NOMO-1 treated with dmso at 0.1 percent for 144 hours (cell line): ENCODE measurements around the gene DUSP5.
A peak's percentile ranks its signal among the peaks of the same experiment; 100 is the strongest.

Source experiments
- DNase-seq: peaks from one replicate; lab custom pipeline; 2025; ENCODE audit not compliant: unreplicated experiment; lab: John Stamatoyannopoulos, UW

Gene DUSP5

GRCh38 chr10:110499796-110500514 lies 2.2 kb downstream of the DUSP5 start:
- no peak for DNase-seq

GRCh38 chr10:110500515-110500905 lies 2.8 kb downstream of the DUSP5 start:
- no peak for DNase-seq

DNA sequence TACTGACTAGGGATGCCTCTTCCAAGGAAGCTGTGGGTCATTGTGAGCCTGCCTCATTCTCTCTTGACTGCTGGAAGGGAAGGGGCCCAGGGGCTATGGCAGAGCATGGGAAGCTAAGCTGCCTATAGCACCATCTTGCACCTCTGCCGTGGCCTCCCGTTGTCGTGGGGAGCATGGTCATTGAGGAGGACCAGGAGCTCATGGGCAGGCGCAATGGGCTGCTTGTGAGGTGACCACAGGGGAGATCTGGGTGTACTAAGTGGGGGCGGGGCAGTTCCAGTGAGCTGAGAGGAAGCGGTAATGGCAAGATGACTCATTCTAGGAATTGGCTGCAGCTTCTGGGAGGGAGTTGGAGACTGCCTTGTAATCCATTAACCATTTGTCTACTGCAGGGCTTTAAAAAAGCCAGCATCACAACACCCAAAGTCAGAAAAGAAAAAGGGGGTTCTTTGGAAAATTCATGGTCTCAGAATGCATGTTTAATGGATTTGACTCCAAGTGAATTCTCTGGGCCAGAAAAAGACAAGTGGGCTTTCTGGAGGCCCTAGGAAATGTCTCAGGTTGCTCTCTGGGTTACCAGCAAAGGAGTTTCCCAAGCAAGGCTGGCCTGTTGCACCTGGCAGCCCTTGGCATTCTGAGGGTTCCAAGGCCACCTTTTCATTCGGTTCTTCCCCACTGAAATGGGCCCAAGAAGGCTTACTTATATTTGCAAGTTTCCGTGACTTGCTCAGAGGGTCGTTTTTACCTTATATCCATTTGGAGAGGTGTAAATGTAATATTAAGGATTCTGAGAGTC lies 3.6 kb downstream of the DUSP5 start:
- DNase-seq = peak; percentile 30

- DNase-seq = no peak
These were observed 4.6 kb downstream of the DUSP5 start for GRCh38 chr10:110502072-110502845.

DNA sequence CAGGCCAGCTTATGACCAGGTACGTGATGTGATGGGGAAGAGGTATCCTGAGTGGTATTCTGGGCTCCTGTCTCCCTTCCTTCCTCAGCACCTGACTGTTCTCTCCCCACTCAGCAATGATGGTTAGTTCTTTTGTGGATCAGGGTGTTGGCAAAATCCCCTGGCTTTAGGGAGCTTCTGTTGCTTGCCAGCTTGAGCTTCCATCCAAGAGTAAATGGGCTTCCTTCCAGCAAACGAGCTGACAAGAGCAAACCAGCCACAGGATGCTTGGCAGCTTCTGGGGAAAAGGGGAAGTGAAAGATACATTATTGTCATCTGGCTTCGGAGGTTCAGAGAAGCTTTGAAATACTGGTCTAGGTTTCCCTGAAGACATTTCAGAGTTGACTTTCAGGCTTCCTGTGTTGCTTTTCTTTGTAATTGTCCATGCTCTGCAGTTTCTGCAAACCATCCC lies 5.2 kb downstream of the DUSP5 start:
- DNase-seq = peak; percentile 82

DNA sequence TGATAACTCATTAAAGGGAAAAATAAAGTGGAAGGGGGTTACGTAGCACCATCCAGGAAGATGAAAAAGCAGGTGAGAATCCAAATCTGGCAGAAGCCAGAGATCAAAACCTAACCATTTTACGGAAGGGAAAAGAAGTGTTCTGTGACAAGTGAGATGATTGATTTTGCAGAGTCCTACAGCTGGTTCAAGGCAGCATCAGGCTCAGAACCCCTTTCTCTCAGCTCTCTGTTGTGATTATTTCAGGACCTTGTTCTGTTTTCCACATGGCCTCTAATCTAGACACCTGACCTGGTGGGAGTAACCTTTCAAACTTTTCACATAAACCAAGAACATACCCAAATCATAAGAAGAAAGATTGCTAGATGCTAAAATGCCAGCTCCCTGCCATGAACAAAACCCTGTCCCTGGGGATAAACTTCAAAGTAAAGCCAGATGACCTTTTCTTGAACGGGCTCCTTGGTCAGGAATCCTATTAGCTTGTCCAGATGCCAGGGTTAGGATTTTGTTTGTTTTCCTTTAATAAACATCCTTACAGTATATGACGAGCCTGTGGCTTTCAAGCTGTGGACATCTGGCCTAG lies 5.9 kb downstream of the DUSP5 start:
- no peak for DNase-seq

- peak; percentile 53 for DNase-seq
These were observed 6.5 kb downstream of the DUSP5 start for GRCh38 chr10:110504111-110504735.

GRCh38 chr10:110505130-110505770 lies 7.5 kb downstream of the DUSP5 start:
- DNase-seq = no peak

GRCh38 chr10:110506448-110506847 lies 8.7 kb downstream of the DUSP5 start:
- DNase-seq = no peak

DNA sequence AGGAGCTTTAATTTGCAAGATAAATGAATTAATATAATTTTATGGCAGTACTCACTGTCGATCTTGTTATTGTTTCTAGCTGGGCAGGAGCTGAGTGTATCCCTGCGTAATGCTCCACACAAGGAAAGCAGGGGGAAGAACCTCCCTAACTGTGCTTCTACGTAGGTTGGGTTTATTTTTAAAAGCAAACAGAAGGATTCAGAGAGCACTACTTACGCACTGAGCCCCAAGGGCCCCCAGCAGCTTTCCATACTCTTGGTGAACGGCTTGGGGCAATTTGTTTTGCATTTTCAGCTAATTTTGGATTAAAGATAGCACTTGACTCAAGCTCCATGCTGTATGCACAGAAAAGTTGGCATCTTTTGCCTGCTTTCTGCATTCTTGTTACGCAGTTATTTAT lies 9.6 kb downstream of the DUSP5 start:
- no peak for DNase-seq

- no peak for DNase-seq
These were observed 10.6 kb downstream of the DUSP5 start for GRCh38 chr10:110508159-110508788.

GRCh38 chr10:110508806-110509544 lies 11.3 kb downstream of the DUSP5 start:
- no peak for DNase-seq

GRCh38 chr10:110509560-110509959 lies 11.9 kb downstream of the DUSP5 start:
- no peak for DNase-seq

DNA sequence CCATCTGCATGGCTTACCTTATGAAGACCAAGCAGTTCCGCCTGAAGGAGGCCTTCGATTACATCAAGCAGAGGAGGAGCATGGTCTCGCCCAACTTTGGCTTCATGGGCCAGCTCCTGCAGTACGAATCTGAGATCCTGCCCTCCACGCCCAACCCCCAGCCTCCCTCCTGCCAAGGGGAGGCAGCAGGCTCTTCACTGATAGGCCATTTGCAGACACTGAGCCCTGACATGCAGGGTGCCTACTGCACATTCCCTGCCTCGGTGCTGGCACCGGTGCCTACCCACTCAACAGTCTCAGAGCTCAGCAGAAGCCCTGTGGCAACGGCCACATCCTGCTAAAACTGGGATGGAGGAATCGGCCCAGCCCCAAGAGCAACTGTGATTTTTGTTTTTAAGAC lies 12.4 kb downstream of the DUSP5 start:
- DNase-seq = no peak

- no peak for DNase-seq
These were observed 13.0 kb downstream of the DUSP5 start for GRCh38 chr10:110510730-110511129.

GRCh38 chr10:110511734-110512449 lies 14.2 kb downstream of the DUSP5 start:
- DNase-seq = no peak

GRCh38 chr10:110512461-110513187 lies 14.9 kb downstream of the DUSP5 start:
- DNase-seq = no peak

GRCh38 chr10:110513949-110514348 lies 16.2 kb downstream of the DUSP5 start:
- DNase-seq = no peak
